CD4-positive, alpha-beta T cell treated with Interleukin-1 beta for 1 hour (primary cell): ENCODE measurements around the gene GAB2.
A peak's percentile ranks its signal among the peaks of the same experiment; 100 is the strongest.
"Not testable (repeated sequence)": the region's sequence is repeated elsewhere in the genome, so short reads cannot be mapped to it uniquely, and the experiment has no call there.

Experiments
- DNase-seq, 2 donors: peaks; one replicate each; pipeline ENCODE4 v3.0.0-alpha.2; 2020 to 2022

Gene GAB2

DNA sequence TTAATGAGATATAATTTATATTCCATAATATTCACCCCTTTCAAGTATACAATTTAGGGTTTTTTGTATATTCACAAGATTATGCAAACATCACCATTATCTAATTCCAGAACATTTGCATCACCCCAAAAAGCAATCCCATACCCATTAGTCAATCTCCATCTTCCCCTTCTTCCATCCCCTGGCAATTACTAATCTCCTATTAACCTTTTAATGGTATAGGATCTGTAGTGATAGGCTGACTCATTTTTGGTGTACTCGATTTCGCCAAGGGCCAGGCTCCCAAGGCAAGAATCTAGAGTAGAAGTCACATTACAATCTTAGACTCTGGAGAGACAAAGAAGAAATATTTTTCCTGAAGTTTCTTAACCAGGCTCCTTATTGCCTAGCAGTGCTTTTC is 113.4 kb downstream of the GAB2 start:
- DNase-seq: no peak

DNA sequence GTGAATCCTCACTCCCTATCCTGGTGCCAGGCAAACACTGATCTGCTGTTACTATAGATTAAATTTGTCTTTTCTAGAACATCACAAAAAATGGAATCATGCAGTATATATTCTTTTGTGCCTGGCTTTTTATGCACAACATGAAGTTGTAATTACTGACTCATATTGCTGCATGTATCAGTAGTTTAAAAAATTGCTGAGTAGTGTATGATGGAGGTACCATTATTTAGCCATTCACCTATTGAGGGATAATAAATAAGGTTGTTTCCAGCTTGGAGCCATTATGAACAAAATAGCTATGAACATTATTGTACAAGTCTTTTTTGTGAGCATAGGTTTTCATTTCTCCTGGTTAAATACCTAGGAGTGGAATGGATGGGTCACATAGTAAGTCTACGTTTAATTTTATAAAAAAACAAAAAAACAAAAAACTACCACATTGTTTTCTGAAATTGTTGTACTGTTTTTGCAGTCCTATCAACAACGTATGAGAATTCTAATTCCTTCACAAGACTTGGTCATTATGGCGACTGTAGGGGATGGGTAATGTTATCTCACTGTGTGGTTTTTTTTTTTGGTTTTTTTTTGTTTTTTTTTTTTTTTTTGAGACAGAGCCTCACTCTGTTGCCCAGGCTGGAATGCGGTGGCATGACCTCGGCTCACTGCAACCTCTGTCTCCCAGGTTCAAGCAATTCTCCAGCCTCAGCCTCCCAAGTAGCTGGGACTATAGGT is 117.3 kb downstream of the GAB2 start:
- no peak for DNase-seq

- no peak for DNase-seq
Measured at GRCh38 chr11:78299000-78299710, 118.5 kb downstream of the GAB2 start.

GRCh38 chr11:78298291-78298771 is 119.3 kb downstream of the GAB2 start:
- DNase-seq: no peak

- DNase-seq: no peak
Measured at GRCh38 chr11:78295991-78296930, 121.4 kb downstream of the GAB2 start.

GRCh38 chr11:78295347-78295746 is 122.3 kb downstream of the GAB2 start:
- no peak for DNase-seq

DNA sequence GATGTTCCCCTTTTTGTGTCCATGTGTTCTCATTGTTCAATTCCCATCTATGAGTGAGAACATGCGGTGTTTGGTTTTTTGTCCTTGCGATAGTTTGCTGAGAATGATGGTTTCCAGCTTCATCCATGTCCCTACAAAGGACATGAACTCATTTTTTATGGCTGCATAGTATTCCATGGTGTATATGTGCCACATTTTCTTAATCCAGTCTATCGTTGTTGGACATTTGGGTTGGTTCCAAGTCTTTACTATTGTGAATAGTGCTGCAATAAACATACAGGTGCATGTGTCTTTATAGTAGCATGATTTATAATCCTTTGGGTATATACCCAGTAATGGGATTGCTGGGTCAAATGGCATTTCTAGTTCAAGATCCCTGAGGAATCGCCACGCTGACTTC is 123.5 kb downstream of the GAB2 start:
- not testable (repeated sequence) for DNase-seq

- no peak for DNase-seq
Measured at GRCh38 chr11:78293536-78293935, 124.1 kb downstream of the GAB2 start.

- DNase-seq: peak in 1 of 2 donors; percentile 39
Measured at GRCh38 chr11:78292109-78292803, 125.4 kb downstream of the GAB2 start.

- no peak for DNase-seq
Measured at GRCh38 chr11:78291503-78292108, 126.0 kb downstream of the GAB2 start.

DNA sequence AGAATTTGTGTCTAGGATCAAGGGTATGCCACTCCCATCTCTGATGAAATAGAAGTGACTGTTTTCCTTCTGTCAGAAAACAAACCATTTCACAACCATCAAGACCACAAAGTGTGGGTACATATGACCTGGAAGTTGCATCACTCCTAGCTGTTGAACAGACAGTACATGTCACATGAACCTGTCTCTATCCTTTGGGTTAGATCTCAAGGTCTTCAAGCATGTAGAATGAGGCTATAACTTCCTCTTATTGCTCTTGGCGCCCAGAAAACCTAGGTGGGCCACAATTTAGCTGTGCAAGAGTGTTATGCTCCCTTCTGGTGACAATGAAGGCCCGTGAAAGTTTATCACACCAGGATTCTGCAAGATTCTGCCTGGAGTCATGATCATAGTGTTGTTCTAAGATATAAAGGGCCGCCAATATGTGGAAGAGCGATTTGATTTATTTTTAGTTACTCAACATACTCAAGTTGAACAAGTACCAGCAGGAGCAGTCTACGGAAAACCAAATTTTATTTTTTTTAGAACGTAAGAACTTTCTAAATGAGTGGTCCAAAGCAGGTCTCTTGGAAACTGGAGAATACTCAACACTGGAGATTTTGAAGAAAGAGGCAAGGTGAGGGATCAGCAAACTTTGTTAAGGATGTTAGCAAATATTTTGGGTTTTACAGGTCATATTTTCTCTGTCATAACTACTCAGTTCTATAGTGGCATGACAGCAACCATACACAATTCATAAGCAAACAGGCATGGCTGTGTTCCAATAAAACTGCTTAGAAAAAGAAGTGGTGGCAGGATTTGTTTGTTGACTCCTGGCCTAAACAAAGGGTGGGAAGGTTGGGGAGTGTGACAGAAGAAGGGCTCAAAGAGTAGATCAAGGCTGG is 127.1 kb downstream of the GAB2 start:
- peak; percentile 18 to 63 for DNase-seq

- no peak for DNase-seq
Measured at GRCh38 chr11:78289552-78290292, 127.9 kb downstream of the GAB2 start.

- DNase-seq: no peak
Measured at GRCh38 chr11:78284260-78284659, 133.4 kb downstream of the GAB2 start.

GRCh38 chr11:78282821-78283220 is 134.8 kb downstream of the GAB2 start:
- no peak for DNase-seq

DNA sequence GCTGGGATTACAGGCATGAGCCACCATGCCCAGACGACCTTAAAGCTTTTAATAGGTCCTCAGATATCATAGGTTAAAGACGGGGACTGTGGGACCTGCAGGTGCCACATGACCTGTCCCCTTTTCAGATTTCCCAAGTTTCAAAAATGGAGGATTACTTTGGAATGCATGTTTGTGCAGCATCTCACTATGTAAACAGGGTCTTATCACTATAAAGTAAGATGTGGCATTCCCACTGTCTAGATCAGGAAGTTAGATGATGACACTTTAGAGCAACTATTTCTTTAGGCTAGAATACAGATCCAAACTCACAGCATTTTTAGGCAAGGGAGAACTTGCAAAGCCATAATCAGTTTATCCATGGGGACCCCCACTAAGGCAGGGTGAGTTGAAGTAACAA is 136.1 kb downstream of the GAB2 start:
- no peak for DNase-seq

DNA sequence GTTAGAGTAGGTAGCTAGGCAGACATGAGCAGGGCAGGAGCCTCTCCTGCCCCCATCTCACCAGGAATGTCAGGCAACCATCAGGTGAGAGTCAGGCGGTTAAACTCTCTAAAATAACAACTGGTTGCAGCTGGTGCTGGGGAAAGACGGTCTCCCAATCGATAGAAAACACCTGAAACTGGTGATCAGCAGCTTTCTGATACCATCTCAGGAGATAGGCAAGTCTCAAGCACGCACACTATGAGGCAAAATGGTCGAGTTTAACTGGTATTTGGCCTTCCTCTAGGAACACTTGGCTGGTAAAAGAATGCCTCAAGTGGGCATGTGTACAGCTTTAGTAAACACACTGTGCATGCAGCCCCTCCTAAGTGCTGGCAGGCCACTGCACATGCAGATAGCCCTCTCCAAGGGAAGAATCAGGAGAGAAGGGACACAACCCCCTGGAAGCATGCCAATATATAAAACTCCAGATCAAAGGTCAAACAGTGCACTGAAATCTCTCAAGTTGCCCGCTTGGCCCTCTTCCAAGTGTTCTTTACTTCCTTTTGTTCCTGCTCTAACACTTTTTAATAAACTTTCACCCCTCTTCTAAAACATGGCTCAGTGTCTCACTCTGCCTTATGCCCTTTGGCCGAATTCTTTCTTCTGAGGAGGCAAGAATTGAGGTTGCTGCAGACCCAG is 140.2 kb downstream of the GAB2 start:
- DNase-seq: no peak

- no peak for DNase-seq
Measured at GRCh38 chr11:78276311-78276710, 141.3 kb downstream of the GAB2 start.

DNA sequence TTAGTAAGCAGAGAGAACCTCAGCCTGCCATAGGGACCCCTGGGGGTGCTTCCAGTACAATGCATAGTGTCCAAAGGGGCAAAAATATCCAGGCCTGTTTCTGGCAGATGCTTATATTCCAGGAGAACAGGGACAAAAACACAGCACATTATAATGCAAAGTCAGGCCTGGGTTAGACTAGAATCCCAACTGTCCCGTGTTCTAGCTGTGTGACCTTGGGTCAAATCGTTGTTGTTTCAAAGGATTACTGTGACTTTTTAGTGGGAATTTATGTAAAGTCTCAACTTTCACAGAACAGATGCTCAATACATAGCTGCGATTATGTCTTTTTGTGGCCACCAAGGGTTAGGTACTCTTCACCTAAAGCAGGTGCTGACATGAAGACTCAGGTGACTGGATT is 142.9 kb downstream of the GAB2 start:
- DNase-seq: no peak

DNA sequence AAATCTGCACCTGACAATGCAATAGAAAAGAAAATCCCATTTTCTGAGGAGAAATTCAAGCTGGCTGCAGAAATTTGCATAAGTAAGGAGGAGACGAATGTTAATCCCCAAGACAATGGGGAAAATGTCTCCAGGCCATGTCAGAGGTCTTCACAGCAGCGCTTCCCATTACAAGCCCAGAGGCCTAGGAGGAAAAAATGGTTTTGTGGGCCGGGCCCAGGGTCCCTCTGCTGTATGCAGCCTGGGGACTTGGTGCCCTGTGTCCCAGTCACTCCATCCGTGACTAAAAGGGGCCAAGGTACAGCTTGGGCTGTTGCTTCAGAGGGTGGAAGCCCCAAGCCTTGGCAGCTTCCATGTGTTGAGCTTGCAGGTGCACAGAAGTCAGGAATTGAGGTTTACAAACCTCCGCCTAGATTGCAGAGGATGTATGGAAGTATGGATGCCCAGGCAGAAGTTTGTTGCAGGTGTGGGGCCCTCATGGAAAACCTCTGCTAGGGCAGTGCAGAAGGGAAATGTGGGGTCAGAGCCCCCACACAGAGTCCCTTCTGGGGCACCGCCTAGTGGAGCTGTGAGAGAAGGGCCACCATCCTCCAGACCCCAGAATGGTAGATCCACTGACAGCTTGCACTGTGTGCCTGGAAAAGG is 144.9 kb downstream of the GAB2 start:
- DNase-seq: not testable (repeated sequence)
